Stimulated activated CD8-positive, alpha-beta memory T cell treated with anti-CD3 and anti-CD28 coated beads, Interleukin-2, amount 100 ng/mL, for 48 hours (primary cell): ENCODE measurements around the gene ECT2L.
A peak's percentile ranks its signal among the peaks of the same experiment; 100 is the strongest.

ENCODE experiments used
- DNase-seq, 2 donors: peaks; one replicate each; pipeline ENCODE4 v3.0.0-alpha.2; 2020; ENCODE audit warnings: low read depth in 2 of 2

Gene ECT2L

DNA sequence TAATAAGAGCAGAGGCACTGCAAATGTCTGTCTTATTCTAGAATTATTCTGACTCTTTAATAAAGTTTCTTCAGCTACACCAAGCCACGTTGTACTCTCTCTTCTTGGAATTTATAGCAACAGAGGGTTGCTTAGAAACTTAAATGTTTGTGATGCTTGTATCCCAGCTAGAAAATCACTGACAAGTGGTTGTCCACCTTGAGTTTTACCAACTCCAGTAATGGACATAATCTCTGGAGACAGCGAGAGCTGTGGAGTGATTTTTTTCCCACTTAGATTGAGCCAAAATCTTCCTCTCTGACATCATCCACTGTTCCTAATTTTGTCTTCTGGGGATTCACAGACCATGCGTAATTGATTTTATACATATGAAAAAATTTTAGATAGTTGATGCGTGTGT lies 8.0 kb downstream of the ECT2L start:
- DNase-seq, result no peak

DNA sequence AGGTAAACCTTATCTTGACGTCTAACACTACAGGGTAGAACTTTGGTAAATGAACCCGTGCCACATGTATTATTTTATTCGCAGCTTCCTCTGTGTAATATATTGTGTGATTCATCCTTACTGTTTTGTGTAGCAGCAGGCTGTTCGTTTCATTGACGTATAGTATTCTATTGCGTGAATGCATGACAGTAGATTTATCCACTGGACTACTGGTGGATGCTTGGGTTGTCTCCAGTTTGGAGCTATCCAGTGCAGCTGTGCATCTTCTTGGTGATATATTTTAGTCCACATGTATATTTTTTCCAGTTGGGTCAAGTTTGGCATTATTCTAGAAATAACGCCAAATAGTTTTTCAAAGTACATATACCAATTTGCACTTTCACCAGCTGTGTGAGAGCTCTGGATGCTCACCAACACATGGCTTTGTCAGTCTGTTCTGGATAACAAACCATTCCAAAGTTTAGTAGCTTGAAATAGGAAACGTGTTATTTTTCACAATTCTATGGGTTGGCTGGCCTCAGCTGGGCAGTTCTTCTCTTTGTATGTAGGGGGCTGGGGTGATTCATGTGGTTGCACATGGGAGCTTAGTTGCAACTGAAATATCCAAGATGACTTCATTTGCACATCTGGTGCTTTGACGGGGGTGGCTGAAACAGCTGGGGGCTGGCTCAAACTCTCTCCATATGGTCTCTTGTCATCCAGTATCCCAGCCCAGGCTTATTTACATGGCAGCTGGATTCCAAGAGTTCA lies 9.3 kb downstream of the ECT2L start:
- no peak for DNase-seq

DNA sequence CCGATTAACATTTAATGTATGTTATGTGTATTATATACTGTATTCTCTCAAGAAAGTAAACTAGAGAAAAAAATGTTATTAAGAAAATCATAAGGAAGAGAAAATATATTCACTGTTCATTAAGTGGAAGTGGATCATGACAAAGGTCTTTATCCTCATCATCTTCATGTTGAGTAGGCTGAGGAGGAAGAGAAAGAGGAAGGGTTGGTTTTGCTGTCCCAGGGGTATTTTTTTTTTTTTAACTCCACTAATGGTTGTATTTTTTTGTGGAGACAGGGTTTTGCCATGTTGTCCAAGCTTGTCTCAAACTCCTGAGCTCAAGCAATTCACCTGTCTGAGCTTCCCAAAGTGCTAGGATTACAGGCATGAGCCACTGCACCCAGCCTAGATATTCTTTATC lies 11.0 kb downstream of the ECT2L start:
- no peak for DNase-seq

DNA sequence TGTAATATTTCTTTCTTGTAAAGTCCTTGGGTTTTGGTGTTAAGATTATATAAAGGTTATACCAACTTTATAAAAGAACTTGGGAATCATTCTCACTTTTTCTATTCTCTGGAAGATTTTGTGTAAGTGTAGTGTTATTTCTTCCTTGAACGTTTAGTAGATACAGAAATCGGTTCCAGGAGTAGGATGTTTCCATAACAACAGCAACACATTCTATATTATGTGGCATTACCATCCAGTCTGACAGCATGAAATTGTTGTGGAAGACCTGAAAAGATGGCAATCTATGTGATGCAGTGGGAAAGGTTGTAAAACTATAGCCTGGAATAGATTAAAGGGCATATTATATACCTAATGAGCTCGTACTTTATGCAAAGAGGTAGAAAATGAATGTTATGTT lies 13.8 kb downstream of the ECT2L start:
- no peak for DNase-seq

DNA sequence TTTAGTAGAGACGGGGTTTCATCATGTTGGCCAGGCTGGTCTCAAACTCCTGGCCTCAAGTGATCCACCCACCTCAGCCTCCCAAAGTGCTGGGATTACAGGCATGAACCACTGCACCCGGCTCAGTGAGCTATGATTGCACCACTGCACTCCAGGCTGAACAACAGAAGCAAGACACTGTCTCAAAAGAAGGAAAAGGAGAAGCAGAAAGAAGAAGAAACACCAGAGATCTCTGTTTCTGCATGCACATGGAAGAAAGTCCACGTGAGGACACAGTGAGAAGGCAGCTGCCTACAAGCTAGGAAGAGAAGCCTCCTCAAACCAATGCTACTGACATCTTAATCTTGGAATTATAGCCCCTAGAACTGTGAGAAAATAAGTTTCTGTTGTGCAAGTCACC lies 16.0 kb downstream of the ECT2L start:
- DNase-seq, result no peak

DNA sequence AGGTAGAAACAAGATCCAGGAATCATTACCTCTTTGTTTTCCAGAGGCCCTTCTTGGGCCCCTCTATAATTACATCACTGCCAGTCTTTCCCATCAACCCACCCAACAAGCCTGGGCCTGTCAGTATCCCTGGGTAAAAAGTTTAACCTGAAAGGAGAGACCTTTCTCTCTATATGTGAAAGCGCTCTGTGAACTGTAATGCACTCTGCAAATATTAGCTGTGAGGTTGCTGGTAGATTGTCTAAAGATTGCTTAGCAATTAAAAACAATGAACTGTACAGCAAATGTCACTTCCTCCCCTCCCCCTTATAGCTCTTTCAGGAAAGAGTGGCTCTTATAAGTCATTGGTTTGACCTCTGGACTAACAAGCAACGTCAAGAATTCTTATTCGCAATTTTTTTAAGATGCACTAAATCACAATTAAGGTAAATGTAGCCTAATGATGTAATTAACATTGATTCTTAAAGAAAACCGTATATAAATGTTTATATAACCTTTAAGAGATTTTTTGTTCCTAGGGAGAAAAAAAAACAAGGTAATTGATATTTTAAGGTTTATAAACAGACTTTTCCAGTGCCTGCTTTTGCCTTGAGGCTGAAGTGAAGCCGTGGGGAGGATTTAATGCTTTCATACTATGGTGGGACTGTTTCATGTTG lies 18.4 kb downstream of the ECT2L start:
- DNase-seq, result no peak

DNA sequence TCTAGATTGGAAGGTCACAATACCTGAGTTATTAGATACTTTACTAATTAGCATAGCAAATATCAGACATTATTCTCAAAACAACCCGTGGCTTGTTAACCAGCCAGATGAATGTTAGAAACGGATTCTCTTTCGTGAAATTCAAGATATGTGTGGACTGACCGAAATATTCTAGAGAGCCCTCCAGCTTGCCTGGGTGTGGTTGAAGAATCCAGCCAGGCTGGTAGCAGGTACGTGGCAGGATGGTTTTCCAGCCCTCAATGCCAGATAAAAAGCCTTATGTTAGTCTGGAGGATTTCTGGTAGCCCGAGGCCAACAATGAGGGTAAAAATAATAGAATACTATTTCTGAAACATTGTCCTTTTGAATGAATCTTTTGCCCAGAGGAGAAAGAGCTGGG lies 19.3 kb downstream of the ECT2L start:
- no peak for DNase-seq

DNA sequence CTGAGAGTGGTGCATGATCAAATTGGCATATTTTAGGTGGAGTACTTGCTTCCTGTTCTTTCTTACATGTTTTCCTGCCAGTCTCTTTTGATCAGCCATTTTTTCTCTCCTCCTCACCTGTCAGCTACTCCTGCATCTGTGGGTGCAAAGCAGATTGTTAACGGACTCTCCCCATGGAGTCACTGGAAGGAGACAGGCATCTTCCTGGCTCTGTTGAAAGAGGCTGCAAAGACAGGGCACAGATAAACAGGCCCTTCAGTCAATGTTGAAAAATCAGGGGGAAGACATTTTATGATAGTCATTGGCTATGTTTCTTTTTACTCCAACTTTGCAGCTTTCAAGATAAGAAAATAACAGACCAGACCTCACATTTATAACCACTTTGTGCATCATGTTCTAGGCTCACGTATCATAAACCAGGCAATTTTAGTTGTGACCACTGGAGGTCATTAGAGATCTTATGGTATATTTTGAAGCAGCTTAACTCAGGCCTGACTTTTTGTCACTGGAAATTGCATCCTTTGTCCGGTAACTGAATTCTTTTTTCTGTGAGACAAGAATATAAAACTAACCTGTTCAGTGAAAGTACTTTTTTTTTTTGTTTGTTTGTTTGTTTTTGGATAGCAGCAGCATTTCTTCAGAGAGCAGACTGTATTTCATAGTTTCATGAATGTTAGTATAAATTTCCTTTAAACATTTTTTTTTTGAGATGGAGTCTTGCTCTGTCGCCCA lies 20.1 kb downstream of the ECT2L start:
- DNase-seq, result no peak

DNA sequence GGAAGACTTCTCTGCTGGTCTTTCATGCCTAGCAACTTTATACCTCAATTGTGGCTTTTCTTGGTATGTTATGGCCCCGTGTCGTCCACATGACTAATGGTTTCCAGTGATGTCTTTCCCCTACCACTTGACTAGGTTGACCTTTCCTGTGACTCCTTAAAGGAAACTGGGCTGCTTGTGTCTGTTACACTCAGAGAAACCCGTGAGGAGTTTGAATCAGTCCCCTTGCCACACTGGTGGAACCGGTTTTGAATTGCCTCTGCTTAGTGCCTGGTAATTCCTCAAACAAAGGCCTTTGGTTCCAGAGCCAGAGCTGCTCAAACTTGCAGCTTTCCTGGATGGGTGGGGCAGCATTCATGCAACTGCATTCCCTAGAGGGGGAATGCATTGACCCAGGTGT lies 21.9 kb downstream of the ECT2L start:
- no peak for DNase-seq

DNA sequence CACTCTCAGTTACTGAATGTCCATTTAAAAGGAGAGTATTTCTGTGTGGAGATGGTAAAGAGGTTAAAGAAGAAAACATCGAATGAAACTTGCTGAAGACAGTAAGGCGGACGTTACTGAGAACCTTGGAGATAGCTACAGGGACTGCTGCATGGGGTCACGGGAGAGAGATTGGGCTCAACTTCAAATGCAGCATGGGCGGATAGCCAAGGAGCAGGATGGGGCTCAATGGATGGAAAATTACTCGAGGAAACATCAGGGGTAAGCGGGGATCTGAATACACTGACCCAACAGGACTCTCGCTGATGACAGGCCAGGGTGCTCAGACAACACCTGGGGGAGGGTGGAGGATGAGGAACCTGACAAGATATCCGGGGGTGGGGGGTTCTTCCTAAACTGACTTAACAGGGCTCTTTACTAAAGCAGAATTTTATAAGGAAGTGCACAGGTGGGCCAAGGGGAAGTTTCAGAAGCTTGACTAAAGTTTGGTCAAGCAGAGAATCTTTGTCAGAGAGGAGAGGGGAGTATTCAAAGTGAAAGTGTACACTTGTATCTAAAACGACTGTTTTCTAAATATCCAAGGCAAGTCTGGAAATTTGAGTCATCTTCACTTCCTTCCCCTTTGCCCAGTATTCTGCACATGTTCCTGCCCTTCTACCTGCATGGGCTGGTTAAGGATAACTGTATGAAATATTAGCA lies 22.8 kb downstream of the ECT2L start:
- DNase-seq, result no peak

DNA sequence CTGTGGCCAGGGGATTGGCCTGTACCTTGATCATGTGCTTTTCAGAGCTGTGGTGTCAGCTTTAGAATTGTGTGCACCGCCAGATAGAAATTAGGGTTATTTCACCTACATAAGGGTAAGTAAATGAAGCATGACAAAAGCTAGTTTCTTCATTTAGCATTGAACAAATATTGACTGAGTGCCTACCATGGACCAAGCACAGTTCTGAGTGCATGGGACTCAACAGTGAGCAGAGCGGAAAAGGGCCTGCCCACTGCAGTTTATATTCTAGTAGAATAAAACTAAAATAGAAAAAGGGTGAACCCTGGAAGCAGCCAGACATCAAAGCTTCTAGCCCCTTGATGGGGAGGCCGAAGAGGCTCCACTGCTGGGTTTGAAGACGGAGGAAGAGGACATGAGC lies 25.6 kb downstream of the ECT2L start:
- no peak for DNase-seq

DNA sequence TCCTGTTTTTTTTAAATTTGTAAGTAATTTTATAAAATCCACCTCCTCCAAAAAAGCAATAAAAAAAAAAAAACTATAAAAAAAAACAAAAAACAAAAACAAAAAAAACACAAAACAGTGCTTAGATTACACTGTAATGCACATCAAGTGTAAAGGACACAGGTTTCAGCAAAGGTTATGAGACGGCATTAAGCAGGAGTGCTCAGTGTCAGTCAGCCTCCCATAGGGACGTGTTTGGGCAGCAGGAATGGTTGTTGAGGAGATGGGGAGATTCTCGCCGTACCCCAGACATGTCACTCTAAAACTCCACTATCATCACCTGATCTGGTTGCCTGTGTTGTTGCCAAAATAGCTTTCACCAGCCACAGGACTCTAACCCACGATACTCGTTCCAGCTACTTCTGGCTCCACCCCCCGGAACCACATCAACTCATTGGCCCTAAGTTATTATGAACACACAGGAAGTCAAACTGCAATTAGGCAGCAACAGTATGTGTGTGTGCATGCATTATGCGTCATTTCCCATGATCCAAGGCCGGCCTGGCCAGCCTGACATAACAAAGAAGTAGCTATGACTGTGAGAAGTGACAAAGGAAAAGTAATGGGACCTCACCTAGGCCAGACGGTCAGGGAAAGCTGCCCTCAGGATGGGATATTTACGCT lies 28.7 kb downstream of the ECT2L start:
- peak in 1 of 2 donors; percentile 5 for DNase-seq

DNA sequence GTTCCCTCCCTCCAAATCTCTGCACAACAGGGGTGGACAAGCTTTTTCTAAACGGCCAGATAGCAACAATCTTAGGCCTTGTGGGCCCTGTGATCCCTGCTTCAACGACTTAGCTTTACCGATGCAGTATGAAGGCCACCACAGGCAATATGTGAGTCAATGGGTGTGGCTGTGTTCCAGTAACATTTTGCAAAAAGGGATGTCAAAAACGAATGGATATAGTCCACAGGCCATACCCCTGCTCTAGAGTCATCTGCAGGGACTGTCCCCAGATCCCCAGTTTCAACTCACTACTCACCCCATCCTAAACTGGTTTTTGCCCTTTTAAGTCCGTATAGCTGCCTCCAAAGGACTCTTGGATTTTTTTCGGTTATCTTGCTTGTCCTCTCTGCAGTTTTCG lies 34.4 kb downstream of the ECT2L start:
- no peak for DNase-seq

DNA sequence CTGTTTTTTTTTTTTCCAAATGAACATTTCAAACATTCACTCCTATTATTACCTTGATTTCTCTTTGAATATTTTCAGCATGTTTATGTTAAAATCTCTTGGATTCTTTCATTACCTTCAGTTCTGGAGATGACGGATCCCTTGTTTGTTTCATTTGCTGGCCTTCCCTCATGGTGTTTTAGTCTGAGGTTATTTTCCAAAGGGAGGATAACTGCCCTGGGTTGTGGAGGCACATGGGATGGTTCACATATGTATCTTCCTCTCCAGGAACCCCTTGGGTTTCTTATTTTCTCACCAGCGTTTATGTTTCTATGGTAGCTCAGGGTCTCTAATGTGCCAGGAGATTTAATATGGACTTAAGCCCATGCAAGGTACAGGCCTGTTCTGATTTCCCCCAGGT lies 36.3 kb downstream of the ECT2L start:
- DNase-seq, result no peak

DNA sequence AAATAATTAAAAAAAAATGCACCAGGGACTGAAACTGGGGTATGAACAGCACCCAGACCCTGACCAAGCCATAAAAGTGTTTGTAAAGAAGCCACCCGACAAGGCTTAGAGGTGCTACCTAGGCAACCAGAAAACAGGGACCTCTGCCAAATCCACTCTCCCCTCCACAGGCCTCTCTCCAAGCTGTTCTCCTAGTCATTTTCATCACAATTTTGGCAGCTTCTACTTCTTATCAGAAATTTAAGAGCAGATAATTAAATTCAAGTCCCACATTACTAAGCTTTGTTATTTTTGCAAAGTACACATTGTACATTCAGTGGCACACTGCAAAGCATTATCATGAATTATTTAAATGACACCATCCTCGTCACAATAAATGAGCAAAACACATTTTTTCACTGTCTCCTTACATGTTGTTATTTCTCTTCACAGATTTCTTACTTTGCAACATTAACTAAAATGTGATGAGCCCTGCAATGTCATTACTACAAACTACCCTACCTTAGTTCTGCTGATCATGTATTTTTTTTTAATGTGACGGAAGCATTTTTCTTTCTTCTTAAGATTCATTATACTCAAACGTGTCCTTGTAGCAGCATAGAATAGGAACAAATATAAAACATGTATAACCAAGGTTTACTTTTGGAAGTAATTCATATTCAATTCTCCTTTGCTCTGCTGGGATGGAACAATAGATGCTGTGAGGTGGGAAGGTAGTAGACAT lies 38.1 kb downstream of the ECT2L start:
- no peak for DNase-seq

DNA sequence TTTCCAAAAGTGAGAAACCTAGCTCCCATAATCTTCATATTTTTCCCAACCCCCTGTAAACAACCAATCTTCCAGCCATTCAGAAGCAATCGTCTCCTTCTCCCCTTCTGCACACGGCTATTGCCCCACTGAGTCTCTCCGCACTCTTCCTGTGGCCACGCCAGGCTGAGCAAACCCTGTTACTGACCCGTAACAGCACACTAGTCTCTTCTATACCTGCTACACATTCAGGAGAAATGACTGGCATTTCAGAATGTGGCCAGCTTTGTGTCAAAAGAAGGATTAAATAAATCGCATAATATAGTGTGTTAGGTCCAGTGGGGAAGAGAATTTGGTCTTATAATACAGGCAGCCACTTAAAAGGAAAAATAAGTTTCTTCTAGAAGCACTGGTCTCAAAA lies 41.4 kb downstream of the ECT2L start:
- DNase-seq, result no peak

DNA sequence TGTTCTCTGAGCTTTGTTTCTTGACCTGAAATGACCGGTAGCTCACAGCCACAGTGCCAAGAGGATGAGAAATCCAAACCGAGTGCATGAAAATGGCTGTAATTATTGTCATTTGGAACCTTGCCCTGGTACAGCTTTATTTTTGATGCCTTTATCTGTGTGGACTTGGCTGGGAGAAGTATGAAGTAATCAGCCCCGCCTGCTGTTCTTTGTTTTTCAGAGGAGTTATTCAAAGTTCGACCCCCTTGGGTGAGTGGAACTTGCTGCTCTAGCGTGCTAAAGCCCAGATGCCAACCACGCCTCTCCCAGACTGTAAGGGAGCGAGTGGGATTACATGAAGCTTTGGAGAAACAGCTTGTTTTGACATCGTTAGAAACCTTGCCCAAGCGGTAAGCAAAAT lies 48.3 kb downstream of the ECT2L start:
- DNase-seq, result no peak

DNA sequence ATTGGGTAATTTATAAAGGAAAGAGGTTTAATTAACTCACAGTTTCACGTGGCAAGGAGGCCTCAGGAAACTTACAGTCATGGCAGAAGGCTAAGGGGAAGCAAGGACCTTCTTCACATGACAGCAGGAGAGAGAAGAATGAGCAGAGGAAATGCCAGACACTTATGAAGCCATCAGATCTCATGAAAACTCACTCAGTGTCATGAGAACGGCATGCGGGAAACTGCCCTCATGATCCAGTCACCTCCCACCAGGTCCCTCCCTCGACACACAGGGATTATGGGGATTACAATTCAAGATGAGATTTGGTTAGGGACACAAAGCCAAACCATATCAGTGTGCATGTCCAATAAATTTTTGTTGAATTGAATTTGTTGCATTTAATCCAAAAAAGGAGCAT lies 52.0 kb downstream of the ECT2L start:
- no peak for DNase-seq

DNA sequence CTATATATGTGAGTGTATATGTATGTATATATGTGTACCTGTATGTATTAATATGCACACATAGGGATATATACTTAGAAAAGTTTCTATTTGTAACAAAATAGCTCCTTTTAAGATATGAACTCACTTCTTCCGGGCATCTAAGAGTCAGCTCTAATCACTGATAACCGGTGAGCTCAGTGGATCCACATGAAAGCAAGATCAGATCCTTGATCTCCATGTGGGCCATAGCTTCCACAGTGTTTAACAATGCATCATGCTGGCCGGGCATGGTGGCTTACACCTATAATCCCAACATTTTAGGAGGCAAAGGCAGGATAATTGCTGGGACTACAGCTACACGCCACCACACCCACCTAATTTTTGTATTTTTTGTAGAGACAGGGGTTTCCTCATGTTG lies 52.6 kb downstream of the ECT2L start:
- DNase-seq, result no peak

DNA sequence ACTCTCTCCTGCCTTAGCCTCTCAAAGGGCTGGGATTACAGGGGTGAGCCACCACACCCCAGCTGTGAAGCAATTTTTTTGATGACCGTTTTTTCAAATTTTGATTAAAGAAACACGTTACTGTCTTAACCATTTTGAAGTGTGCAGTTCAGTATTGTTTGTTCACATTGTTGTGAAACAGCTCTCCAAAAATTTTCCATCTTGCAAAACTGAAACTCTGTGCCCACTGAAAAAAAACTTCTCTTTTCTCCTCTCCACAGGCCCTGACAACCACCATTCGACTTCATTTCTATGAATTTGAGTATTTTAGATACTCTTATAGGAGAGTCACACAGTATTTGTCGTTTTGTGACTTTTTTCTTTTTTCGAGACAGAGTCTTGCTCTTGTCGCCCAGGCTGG lies 53.9 kb downstream of the ECT2L start:
- DNase-seq, result no peak

DNA sequence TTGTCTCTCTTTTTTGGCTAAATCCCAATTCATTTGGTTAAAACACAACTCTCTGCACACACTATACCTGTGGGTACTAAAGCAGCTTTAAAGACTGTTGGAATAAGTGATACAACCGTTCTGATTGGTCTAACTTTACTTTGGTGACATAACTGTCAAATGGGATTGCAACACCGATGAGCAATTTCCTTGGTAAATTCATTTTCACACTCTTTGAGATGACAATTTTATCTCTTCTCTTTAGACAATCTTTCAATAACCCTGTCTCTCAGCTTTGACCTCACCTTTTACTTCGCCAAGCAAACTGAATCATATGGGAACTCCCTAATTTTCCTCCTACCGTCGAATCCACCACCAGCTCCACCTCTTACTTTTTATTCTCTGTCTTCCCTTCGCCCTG lies 60.8 kb downstream of the ECT2L start:
- DNase-seq, result no peak
